Stimulated activated memory B cell treated with anti-CD40 and anti-IgM and Interleukin-4, amounts not matched to agents 10 μg/mL and 1 μg/mL and 100 μg/mL, for 72 hours (primary cell): ENCODE results near the gene POLK.

Source experiments
- ATAC-seq: fragments of 150-1000 bp; cut with Tn5 transposase; 2 replicates; pipeline ENCODE4 v1.10.0; 2021
- H3K27ac Mint-ChIP-seq: one replicate; pipeline ENCODE4 v1.8.0; 2022; ENCODE audit warnings: mild to moderate bottlenecking, mixed read lengths
- H3K27me3 Mint-ChIP-seq: one replicate; pipeline ENCODE4 v1.8.0; 2022; ENCODE audit warnings: mixed read lengths
- H3K36me3 Mint-ChIP-seq: one replicate; pipeline ENCODE4 v1.8.0; 2022; ENCODE audit warnings: mixed read lengths
- H3K4me1 Mint-ChIP-seq: one replicate; pipeline ENCODE4 v1.8.0; 2022; ENCODE audit warnings: mixed read lengths
- H3K4me3 Mint-ChIP-seq: one replicate; pipeline ENCODE4 v1.8.0; 2022; ENCODE audit warnings: mild to moderate bottlenecking, moderate library complexity, mixed read lengths
- H3K9me3 Mint-ChIP-seq: one replicate; pipeline ENCODE4 v1.8.0; 2022; ENCODE audit warnings: mixed read lengths

The POLK gene

GRCh38 chr5:75620184-75620959 is 108.7 kb downstream of the POLK start:
- no peak overlapping the region for H3K4me3 Mint-ChIP-seq
- no peaks in the 10 kb centered on the region for H3K27me3 Mint-ChIP-seq
- no peaks in the 10 kb centered on the region for H3K36me3 Mint-ChIP-seq
- H3K9me3 Mint-ChIP-seq, result no peaks in the 10 kb centered on the region
- ATAC-seq, result no peak
- no peak overlapping the region for H3K27ac Mint-ChIP-seq
- peaks cover 4% of the 10 kb centered on the region for H3K4me1 Mint-ChIP-seq

- no peak for ATAC-seq
- Mint-ChIP-seq H3K36me3 (no peaks in the 10 kb centered on the region), H3K27me3 (no peaks in the 10 kb centered on the region), H3K4me1 (peaks cover 4% of the 10 kb centered on the region), H3K27ac (no peak overlapping the region), H3K9me3 (no peaks in the 10 kb centered on the region), H3K4me3 (no peak overlapping the region)
Observed at GRCh38 chr5:75622564-75622963, 110.9 kb downstream of the POLK start.

GRCh38 chr5:75623846-75624245 is 112.2 kb downstream of the POLK start:
- no peaks in the 10 kb centered on the region for H3K9me3 Mint-ChIP-seq
- H3K4me3 Mint-ChIP-seq, result no peak overlapping the region
- no peaks in the 10 kb centered on the region for H3K36me3 Mint-ChIP-seq
- no peak overlapping the region for H3K27ac Mint-ChIP-seq
- no peak for ATAC-seq
- H3K4me1 Mint-ChIP-seq, result peaks cover 4% of the 10 kb centered on the region
- H3K27me3 Mint-ChIP-seq, result no peaks in the 10 kb centered on the region

- no peak for ATAC-seq
- Mint-ChIP-seq H3K36me3 (no peaks in the 10 kb centered on the region), H3K4me3 (no peak overlapping the region), H3K9me3 (no peaks in the 10 kb centered on the region), H3K27ac (no peak overlapping the region), H3K4me1 (no peaks in the 10 kb centered on the region), H3K27me3 (no peaks in the 10 kb centered on the region)
Observed at GRCh38 chr5:75626959-75627358, 115.3 kb downstream of the POLK start.

DNA sequence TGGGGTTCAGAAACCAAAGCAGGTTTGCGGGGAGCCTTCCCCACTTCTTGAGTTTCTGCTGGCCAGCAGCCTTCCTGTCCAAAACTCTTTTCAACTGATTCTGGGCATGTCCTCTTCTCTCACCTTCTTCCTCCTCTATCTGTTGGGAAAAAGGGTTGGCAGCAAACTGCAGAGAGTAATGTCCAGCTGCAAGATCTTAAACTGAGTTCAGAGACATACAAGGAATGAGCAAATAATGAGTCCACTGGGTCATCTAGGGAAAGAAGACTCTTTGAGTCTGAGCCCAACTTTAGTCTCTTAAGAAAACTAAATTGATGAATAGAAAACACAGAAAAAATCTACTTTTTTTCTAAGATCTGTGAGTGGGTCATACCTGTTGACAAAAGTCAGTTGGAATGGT is 116.1 kb downstream of the POLK start:
- H3K4me1 Mint-ChIP-seq, result no peaks in the 10 kb centered on the region
- H3K4me3 Mint-ChIP-seq, result no peak overlapping the region
- no peak overlapping the region for H3K27ac Mint-ChIP-seq
- H3K9me3 Mint-ChIP-seq, result no peaks in the 10 kb centered on the region
- no peak for ATAC-seq
- H3K36me3 Mint-ChIP-seq, result no peaks in the 10 kb centered on the region
- no peaks in the 10 kb centered on the region for H3K27me3 Mint-ChIP-seq

GRCh38 chr5:75630875-75631274 is 119.2 kb downstream of the POLK start:
- no peaks in the 10 kb centered on the region for H3K4me1 Mint-ChIP-seq
- ATAC-seq, result no peak
- peaks cover 5% of the 10 kb centered on the region for H3K36me3 Mint-ChIP-seq
- H3K9me3 Mint-ChIP-seq, result no peaks in the 10 kb centered on the region
- H3K4me3 Mint-ChIP-seq, result no peak overlapping the region
- H3K27ac Mint-ChIP-seq, result no peak overlapping the region
- H3K27me3 Mint-ChIP-seq, result no peaks in the 10 kb centered on the region

DNA sequence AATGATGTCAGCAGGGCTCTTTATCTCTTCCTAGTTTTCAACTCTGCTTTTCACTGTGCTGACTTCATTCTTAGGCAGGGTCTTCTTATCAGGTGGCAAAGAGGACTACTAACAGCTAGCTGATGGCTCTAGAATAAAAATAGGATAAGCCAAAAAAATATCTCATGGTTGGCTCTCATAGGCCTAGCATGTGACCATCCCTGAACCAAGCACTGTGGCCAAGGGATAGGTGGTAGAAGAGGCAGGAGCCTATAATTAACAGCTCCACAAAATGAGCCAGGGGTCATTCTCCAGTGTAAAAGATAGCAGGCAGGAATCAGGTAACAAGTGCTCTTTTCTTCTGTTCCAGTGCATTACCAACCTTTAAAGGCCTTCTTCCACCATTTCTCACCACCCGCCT is 120.6 kb downstream of the POLK start:
- Mint-ChIP-seq H3K27me3 (no peaks in the 10 kb centered on the region), H3K4me1 (no peaks in the 10 kb centered on the region), H3K27ac (no peak overlapping the region), H3K9me3 (no peaks in the 10 kb centered on the region), H3K4me3 (no peak overlapping the region), H3K36me3 (peaks cover 10% of the 10 kb centered on the region)
- ATAC-seq, result no peak

DNA sequence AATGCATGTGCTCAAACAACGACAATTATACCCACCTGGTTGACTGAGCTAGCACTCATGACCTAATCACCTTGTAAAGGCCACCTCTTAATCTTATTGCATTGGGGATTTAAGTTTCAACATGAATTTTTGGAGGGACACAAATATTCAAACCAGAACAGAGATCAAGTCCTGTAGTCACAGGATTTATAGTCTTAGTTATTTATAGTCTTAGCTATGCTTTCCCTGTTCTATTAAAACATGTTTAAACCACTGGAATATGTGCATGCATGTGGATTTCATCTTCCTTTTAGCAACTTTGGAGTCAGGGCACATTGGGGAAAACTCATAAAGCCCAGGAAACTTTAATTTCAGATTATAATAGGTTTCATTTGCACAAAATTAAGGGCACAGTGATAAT is 126.3 kb downstream of the POLK start:
- no peak overlapping the region for H3K4me3 Mint-ChIP-seq
- ATAC-seq, result no peak
- no peaks in the 10 kb centered on the region for H3K4me1 Mint-ChIP-seq
- no peaks in the 10 kb centered on the region for H3K9me3 Mint-ChIP-seq
- H3K36me3 Mint-ChIP-seq, result peaks cover 10% of the 10 kb centered on the region
- no peaks in the 10 kb centered on the region for H3K27me3 Mint-ChIP-seq
- no peak overlapping the region for H3K27ac Mint-ChIP-seq

- ATAC-seq, result no peak
- Mint-ChIP-seq H3K4me1 (no peaks in the 10 kb centered on the region), H3K4me3 (no peak overlapping the region), H3K36me3 (peaks cover 10% of the 10 kb centered on the region), H3K27me3 (no peaks in the 10 kb centered on the region), H3K27ac (no peak overlapping the region), H3K9me3 (no peaks in the 10 kb centered on the region)
Observed at GRCh38 chr5:75639535-75640311, 128.0 kb downstream of the POLK start.

DNA sequence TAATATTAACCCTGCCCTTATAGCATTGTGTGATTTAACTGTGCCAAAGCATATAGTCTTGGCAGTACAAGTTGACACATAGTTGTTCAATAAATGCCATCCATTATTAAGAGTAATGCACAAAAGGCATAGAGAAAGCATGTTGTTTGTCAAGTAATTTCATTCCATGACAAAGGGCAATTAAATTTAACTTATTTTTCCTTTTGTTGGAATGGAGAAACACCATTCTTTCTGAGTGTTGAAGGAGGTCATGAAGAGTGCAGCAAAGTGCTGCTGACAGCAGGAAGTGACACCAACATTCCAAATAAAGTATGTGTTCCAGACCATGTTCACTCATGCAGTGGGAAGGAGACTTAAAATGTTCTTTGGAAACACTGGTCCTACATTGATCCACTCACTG is 128.7 kb downstream of the POLK start:
- ATAC-seq, result no peak

DNA sequence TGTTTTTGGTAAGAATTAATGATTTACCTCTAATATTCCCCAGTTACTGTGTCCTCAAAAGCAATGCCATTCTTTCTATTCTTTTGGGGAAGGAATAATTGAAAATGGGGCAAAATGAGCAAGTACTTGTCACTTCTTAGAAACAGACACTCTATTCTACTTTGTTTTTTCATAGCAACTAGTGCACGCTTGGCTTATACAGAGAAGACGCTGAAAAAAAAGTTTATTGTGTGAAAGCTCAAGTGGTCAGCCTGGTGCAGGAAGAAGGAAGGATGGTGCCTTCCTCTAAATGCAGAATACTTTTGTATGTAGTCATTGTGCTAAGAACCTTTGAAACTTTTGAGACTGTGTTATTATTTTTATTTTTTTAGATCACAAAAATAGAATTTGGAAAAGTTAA is 129.1 kb downstream of the POLK start:
- H3K27me3 Mint-ChIP-seq, result no peaks in the 10 kb centered on the region
- peaks cover 6% of the 10 kb centered on the region for H3K36me3 Mint-ChIP-seq
- H3K4me3 Mint-ChIP-seq, result no peak overlapping the region
- no peak overlapping the region for H3K27ac Mint-ChIP-seq
- H3K9me3 Mint-ChIP-seq, result no peaks in the 10 kb centered on the region
- ATAC-seq, result no peak
- no peaks in the 10 kb centered on the region for H3K4me1 Mint-ChIP-seq

More for the DNA sequence above, 128.7 kb downstream of the POLK start:
- Mint-ChIP-seq H3K36me3 (peaks cover 10% of the 10 kb centered on the region), H3K9me3 (no peaks in the 10 kb centered on the region), H3K4me1 (no peaks in the 10 kb centered on the region), H3K27me3 (no peaks in the 10 kb centered on the region), H3K4me3 (no peak overlapping the region), H3K27ac (no peak overlapping the region)

DNA sequence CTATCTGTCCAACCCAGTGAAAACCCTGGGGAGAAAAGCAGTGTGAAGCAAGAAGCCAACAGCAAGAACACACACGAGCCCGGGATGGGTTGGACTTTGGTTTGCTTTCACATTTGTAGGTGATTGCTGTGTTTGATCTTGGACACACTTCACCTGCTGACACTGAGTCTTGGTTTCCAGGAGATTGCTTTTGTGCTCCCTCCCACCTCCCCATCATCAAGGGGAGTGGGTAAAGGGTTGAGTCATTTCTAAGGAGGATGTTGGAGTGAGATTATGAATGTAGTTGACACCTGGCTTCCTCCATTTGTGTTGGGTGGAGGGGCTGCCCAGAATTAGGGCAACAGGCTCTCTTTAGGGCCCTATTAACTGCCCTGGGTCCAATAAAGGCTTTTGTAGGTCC is 137.0 kb downstream of the POLK start:
- Mint-ChIP-seq H3K4me1 (no peaks in the 10 kb centered on the region), H3K27me3 (no peaks in the 10 kb centered on the region), H3K4me3 (no peak overlapping the region), H3K9me3 (no peaks in the 10 kb centered on the region), H3K27ac (no peak overlapping the region), H3K36me3 (no peaks in the 10 kb centered on the region)
- ATAC-seq, result peak; percentile 53
